Thyroid gland (tissue), 4 donors: ENCODE results near the gene VAT1L.

Experiments
- POLR2A ChIP-seq, 2 donors: fragments of 450-650 bp; IDR thresholded peaks; one replicate each; pipeline ENCODE4 v1.6.1; 2017; ENCODE audit warnings: antibody characterized with exemption in 2 of 2, mild to moderate bottlenecking in 2 of 2, moderate library complexity in 1 of 2
- TF ChIP-seq, protein P1 (sequence below), 6 experiments: fragments of 200-600 bp in 3 of 6; fragments of 450-650 bp in 3 of 6; sonication (generic) in 3 of 6; IDR thresholded peaks; one replicate each; pipeline ENCODE4 v1.5.1; 2016 to 2019; ENCODE audit warnings: antibody characterized with exemption in 6 of 6, mild to moderate bottlenecking in 2 of 6, inconsistent platforms in 1 of 6, moderate library complexity in 1 of 6

DNA sequence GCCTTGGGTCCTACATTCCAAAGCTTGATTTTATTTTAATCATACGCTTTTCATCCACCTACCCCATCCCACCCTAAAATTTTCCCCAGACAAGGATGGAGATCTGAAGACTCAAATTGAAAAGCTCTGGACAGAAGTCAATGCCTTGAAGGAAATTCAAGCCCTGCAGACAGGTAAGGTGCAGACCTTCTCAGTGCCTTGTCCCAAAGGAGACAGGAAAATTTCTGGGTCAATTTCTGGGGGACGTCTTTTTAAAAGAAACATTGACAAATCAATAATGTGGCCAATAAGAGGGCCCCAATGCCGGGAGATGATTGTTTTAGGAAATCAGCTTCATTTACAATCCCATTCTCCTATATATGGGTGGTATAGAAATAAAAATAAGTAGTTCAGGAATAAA, 239.7 kb downstream of the VAT1L start:
- TF ChIP-seq, protein P1, sequence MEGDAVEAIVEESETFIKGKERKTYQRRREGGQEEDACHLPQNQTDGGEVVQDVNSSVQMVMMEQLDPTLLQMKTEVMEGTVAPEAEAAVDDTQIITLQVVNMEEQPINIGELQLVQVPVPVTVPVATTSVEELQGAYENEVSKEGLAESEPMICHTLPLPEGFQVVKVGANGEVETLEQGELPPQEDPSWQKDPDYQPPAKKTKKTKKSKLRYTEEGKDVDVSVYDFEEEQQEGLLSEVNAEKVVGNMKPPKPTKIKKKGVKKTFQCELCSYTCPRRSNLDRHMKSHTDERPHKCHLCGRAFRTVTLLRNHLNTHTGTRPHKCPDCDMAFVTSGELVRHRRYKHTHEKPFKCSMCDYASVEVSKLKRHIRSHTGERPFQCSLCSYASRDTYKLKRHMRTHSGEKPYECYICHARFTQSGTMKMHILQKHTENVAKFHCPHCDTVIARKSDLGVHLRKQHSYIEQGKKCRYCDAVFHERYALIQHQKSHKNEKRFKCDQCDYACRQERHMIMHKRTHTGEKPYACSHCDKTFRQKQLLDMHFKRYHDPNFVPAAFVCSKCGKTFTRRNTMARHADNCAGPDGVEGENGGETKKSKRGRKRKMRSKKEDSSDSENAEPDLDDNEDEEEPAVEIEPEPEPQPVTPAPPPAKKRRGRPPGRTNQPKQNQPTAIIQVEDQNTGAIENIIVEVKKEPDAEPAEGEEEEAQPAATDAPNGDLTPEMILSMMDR (IDR thresholded peaks at IDR 0.05) = no peak
- TF ChIP-seq POLR2A (IDR thresholded peaks at IDR 0.05) = no peak
